Inferior parietal cortex (tissue), 1 donor: ENCODE data around the gene LIMS2.

Source experiments
- DNase-seq: peaks from one replicate; pipeline ENCODE4 v3.0.0-alpha.2; 2016; ENCODE audit errors: extremely low spot score

Gene LIMS2

DNA sequence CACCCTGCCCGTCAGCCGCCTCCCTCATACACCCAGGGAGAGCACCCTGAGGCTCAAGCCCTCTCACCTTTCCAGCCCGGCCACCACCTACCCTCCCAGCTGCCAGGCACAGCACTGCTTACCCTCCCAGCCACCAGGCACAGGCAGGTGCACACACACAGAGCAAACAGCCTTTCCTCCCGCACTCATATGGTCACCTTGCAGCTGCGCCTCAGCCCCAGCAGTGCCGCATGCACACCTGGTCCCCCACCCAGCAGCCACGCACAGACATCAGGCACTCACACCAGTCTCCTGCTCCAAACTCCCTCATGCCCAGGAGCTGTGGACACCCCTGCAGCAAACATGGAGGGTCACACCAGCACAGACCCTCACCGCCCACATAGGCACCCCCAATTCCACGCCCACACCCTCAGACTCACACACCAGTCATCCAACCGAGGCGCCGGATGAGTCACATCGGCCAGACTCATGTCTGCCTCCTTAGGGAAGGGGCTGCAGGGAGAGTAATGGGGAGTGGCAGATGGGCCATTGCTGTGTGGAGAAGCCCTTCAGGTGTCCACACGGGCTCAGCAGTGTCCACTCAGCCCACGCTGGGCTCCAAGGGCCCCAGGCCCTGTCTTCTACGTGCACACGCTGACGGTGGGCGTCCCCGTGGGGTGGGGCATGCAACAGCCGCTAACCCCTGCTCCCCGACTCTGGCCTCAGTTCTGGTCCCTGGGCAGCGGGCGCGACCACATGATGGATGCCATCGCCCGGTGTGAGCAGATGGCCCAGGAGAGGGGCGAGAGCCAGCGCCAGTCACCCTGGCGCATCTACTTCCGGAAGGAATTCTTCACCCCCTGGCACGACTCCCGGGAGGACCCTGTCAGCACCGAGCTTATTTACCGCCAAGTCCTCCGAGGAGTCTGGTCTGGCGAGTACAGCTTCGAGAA lies 51.7 kb downstream of the LIMS2 start:
- no peak for DNase-seq

DNA sequence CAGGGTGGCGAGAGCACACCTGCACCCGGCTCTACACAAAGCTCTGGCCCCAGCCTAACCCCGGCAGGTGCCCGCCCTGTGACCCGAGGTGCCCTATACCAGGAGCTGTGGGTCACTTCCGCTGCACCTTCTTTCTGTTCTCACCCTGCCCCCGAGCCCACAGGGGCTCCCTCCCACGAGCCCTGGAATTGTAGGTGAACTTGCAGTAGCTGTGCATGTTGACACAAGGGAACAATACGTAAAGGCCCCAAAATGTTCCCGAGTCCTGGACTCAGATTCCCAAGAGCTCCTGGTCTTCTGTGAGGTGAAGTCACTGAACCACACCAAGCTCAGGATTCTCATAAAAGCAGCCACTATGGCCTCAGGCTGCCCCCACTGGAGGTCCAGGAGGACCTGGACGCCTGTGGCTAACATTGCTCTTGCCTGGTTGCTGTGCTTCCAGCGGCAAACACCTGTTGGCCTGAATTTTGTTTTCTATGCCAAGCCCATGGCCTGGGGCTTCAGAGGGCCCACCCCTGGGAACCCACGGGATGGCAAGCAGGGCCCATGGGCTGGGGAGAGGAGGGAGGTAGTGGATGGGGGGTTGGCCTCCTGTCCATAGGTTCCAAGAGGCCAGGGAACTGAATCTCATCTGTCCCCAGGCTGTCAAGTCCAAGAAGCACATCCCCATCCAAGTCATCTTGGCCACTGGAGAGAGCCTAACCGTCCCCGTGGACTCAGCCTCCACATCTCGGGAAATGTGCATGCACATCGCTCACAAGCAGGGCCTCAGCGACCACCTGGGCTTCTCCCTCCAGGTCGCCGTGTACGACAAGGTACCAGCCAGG lies 52.6 kb downstream of the LIMS2 start:
- no peak for DNase-seq

DNA sequence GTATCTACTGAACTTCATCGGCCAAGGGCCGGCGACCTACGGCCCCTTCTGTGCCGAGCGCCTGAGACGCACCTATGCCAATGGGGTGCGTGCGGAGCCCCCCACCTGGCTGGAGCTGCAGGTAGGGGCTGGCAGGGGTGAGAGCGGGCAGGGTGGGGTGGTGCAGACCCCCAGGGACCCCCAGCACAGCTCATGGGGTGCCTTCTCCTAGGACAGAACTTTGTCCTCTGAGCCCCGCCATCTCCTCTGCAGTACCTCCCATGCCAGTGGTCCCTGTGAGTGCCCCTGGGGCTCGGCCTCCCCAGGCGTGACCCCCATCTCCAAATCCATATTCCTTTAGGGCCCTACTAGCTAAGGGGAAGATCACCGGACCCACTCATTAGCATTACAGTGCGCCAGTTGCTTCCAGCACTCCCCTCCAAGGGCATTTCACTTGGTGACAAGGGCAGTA lies 53.3 kb downstream of the LIMS2 start:
- no peak for DNase-seq

DNA sequence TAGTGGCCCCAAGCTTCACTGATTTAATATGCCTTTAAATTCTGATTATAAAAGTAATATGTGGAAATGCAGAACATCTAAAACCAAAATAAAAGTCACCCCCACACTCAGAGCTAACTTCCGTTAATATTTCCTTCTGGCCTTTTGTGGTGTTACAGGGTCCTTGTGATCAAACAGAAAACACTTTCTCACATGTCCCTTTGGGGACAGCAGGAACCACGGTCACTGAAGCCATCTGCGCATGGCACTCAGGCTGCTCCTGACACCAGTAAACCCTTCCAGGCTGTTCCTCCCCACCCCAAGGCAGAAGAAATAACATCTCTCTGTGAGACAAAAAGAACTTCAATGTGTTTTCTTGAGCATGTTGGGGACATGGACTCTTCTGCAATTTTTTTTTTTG lies 54.5 kb downstream of the LIMS2 start:
- no peak for DNase-seq

DNA sequence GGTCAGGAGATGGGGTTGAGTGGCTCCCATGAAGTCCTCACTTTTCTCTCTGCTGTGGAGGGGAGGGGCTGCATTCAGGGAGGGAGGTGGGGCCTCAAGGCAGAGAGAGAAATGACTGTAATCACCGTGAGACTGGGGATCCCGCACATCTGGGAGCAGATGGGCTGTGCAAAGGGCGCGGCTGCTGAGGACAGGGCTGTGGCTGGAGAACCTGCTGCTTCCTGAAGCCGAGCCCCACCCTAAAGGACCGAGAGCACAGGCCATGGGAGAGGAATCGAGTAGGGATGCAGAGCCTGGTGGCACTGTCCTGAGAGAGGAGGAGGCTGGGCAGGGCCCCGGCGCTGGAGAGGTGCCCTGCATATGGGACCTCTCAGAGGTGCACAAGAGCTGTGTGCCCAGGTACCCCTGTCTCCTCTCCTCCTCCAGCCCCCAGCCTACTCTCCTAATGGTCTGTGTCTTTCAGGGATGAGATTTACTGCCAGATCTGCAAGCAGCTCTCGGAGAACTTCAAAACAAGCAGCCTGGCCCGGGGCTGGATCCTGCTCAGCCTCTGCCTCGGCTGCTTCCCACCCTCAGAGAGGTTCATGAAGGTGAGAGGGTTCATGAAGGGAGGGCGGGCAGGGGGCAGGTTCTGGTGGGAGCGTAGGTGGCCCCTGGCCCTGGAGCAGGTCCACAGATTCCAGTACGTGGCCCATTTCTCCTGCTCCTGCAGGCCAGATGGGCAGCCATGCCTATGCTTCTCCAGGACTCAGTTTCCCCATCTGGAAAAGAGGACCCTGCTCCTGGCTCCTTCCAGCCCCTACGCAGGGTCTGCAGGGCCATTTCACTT lies 55.2 kb downstream of the LIMS2 start:
- no peak for DNase-seq

DNA sequence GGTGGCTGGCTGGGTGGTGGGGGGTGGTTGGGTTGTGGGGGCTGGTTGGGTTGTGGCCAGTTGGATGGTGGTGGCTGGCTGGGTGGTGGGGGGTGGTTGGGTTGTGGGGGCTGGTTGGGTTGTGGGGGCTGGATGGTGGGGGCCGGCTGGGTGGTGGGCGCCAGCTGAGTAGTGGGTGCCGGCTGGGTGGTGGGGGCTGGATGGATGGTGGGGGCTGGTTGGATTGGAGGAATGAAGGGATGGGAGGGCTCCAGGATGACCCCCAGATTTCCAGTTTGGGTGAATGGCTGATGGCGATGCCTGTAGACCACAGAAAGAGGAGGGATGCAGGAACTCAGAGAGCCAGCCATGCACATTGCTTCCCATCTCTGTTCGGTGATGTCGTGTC lies 56.1 kb downstream of the LIMS2 start:
- DNase-seq = no peak

DNA sequence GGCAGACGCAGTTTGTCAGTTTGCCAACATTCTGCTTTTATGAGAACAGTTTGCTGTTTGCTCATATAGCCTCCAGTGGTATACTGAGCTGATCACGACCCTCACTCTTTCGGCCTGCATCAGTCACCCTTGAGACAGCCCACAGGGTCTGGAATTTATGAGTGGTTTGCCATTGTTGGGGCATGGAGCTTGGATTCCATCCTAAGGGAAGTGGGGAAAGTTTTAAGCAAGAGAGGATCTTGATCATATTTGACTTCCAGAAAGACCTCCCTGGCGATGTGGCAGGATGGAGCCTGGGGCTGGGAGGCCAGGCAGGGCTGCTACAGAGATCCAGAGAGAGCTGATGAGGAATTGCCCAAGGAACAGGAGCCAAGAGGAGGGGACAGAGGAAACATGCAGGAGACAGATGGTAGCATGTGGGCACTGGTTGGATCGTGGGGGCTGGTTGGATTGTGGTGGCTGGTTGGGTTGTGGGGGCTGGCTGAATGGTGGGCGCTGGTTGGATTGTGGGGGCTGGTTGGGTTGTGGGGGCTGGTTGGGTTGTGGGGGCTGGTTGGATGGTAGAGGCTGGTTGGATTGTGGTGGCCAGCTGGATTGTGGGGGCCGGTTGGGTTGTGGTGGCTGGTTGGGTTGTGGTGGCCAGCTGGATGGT lies 56.7 kb downstream of the LIMS2 start:
- DNase-seq = no peak

DNA sequence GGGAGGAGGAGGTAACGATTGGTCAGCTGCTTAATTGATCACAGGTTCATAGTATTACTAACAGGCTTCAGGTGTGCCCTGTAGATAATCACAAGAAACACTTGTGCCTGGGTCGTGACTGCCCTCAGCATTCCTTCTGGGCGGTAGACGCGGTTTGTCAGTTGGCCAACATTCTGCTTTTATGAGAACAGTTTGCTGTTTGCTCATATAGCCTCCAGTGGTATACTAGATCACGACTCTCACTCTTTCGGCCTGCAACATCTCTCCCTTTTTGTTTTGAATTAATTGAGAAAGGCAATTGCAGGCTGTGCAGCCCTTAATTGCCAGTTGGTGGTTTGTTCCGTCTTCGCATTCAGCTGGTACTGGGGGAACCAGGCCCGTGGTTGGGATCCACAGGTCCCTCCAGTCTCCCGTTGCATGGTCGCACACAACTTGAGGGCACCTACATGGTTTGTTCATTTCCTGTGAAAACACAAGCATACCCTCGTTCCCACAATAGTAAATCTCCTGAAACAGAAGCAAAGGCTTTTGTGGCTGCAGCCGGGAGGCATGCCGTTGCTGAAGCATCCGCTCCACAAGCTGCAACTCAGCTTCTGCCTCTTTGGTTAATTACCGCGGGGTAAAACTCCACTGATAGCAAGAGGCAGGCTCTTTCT lies 59.7 kb downstream of the LIMS2 start:
- DNase-seq = no peak

DNA sequence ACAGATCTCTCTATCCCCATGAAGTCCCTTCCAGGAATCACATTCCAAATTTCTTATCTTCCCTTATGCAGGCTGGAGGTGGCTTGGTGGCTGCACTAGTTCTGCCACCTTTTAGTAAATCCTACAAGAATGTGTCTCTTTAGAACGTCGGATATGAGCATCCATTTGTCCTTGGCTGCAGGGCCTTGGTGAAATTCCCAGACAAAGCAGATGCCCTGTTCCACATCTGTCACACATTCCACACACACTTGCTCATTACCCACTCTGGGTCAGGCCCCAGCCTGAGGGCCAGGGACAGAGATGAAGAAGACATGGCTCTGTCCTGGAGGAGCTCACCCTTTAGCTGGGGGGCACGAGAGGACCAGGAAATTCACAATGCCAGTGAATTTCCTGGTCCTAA lies 60.6 kb downstream of the LIMS2 start:
- no peak for DNase-seq

DNA sequence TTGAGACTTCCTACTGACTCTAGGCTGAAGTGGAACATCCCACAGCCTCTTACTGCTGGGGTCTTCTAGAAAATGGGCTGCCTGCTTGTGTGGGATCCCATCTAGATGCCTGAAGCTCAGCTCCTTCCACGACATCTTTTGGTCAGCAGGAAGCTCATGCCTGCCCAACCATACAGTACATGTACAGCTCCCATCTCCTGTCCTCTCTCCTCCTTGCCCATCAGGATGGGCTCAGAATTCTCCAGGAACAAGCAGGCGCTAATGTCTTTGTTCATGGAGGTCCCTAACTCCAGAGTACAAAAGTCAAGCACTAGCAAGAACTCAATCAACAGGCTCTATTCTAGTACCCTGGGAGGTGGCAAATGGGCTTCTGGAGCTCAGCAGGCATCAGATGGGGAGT lies 61.1 kb downstream of the LIMS2 start:
- no peak for DNase-seq

DNA sequence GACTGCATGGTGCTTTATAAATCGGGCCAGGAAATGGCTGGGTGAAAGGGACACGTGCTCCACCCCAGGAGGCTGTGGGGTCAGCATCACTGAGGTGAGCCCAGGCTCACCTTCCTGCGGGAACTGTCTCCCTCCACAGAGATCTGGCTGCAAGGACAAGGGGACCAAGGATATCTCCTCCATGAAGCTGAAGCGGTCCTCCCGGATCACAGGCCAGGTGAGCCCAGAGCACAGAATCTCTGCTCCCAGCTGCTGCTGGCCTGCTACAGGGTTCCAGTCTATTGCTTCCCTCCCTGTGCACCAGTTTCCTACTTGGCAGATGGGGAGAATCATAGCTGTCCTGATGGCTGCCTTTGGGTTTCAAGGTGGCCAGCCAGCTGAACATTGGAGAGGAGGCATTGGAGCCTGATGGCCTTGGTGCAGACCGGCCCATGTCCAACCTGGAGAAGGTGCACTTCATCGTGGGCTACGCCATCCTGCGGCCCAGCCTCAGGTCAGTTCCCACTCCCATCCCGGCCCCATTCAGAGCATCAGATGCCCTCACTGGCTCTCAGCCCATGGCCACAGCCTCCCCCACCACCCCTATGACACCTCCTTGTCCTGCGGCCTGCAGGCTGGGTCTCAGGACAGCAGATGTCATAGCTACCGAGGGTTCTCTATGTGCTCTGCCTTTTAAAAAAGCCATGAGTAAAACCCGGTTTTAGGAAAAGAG lies 63.1 kb downstream of the LIMS2 start:
- no peak for DNase-seq

DNA sequence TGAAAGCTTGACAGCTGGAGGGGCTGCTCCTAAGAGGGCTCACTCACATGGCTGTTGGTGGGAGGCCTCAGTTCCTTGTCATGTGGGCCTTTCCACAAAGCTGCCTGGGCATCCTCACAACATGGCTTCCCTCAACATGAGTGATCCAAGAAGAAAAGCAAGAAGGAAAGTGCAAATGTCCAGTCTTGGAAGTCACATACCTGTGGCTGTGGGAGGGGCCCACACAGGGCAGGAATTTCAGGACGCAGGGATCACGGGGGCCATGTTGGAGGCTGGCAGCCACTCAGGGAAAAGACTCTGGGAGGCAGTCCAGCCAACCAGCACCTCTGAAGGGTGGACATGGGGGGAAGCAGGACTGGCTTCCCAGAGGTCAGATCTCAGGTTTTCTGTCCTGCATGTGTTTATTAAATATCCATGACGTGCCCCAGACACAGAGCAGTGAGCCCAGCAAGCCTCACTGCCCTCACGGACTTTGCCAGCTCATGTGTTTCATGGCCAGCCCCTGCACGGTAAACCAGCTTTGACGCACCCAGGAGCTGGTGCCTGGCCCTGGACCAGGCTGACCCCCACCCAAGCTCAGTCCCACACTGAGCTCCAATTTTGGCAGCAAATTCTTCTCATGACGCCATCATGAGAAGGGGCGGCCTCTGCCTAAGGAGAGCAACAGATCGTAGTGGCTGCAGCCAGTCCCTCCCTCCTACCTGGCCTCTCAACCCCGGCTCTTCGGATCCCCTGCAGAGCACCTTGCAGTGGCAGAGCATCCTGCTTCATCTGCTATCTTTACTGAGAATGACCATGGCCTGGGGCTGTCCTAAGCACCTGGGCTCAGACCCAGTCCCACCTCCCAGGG lies 64.0 kb downstream of the LIMS2 start:
- no peak for DNase-seq

DNA sequence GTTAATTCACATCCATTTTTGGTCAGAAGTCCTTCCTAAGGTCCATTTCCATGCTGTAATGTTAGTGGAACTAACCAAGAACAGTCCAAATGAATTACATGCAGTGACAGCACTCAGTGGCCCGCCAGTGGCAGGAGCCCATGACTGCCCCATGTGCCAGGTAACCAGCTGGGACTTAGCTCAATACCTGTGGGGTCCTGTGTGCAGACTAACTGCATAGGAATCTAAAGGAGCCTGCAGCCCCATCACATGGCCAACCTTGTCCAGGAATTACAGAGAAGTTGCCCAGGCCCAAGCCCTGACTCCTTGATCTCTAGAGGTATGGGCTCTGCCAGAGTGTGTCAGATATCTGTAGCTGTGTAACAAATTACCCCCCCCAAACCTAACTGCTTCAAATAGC lies 64.8 kb downstream of the LIMS2 start:
- no peak for DNase-seq

DNA sequence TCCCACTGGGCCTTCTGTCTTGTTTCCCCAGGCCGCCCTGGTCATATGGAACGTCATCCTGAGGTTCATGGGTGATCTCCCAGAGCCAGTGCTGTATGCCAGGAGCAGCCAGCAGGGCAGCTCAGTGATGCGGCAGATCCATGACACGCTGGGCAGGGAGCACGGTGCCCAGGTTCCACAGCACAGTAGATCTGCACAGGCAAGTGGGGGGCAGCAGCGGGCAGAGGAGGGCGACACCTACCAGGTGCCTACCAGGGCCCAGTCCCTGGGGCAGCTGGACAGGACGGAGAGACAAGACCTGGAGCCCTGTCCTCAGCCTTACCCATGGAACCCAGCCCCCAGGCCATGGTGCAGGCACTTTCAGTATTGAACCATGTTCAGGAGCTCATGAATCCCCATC lies 65.5 kb downstream of the LIMS2 start:
- DNase-seq = no peak

DNA sequence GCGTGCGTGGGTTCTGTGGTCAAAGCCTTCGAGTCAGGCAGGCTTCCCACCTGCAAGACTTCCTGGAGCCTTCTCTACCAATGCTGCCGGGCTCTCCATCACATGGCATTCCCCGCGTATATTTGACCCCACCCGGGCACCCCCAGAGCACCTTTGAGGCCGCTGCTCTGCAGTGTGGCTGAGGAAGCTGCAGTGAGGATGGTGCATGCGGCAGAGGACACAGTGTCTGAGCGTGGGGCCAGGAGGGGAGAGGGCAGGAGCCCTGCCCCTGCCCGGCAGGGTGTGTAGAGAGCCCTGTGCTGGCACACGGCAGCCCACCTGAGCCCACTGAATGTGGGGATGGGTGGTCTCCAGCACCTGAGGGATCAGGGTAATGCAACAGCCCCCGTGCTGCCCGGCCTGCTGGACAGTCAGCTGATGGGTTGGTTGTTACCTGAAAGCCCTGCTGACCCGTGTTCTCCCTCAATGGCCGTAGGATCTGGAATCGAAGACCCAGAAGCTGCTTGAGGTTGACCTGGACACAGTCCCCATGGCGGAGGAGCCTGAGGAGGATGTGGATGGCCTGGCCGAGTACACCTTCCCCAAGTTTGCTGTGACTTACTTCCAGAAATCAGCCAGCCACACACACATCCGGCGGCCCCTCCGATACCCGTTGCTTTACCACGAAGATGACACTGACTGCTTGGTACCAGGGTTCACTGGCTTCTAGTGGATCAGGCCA lies 66.1 kb downstream of the LIMS2 start:
- no peak for DNase-seq

DNA sequence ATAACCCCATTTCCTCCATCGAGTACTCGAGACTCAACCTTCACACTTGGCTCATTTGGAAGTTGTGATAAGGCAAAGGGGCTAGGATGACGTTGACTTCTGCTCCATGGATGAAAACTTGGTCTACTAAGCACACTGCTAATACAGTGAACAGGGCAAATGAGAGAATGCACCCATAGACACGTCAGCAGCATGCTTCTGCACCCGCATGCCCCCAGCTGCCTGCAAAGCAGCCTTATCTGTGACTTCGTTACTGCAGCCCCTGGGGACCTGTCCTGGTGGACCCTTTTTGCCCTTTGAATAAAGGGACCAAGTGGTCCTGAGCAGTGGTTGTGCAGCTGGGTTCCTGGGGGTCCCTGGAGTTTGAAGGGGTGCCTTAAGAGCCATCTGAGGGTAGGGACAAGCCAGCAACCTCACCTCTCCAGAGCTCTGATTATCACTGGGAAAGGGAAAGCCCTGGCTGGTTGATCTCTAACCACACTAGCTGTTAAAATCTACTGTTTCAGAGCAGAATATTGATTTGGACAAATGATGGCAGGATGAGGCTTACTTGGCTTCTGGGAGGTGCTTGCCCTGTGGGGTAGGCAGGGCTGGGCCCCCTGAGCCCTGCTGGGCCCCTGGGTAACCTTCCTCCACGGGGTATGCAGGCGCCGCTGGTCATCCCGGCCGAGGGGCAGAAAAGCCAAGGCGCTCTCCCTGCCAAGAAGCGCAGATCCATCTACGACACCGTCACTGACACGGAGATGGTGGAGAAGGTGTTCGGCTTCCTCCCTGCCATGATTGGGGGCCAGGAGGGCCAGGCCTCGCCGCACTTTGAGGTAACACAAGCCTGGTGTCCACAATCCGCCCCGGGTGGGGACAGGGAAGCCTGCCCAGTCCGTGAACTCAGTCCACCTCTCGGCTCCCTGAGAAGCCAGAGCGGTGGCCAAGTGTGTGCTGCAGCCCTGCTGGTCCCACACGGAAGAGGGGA lies 67.0 kb downstream of the LIMS2 start:
- DNase-seq = no peak

DNA sequence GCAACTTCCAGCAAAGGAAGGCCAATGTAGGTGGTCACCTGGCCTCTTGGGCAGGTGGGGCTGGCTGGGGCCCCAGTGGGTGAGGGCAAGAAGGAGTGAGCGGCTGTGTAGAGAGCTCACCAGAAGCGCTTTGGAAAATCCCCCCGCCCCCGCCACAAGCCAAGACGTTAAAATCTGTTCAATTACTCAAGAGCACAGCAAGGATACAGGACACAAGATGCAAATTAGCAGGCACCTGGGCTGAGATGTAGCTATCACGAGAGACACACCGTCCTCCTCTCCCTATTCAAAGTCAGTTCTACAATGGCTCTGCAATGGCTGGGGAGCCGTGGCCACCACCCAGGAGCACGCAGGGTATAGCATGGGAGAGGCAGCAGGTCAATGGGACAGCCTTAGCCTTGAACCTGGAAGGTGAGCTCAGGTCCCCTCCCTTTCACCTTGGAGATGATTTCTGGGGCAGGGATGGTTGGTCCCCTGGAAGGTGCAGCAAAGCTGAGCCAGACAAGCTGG lies 67.9 kb downstream of the LIMS2 start:
- DNase-seq = no peak
